Endodermal cell (in vitro differentiated cells): ENCODE results near the gene SLC4A4. TPM values are rescaled to one million over a fixed set of nuclear protein-coding genes. Genes with fewer than 3 reads are reported as not detected.

Experiments
- DNase-seq: peaks from one replicate; pipeline ENCODE4 v3.0.0-alpha.2; 2017
- H3K27ac ChIP-seq: 2 replicates; pipeline ENCODE4 v1.5.1; 2013; ENCODE audit warnings: mild to moderate bottlenecking, low read depth, low read length, moderate library complexity
- H3K27me3 ChIP-seq: 2 replicates; pipeline ENCODE4 v1.6.1; 2013; ENCODE audit warnings: mild to moderate bottlenecking, low read length, moderate library complexity; ENCODE audit not compliant: insufficient read depth, control insufficient read depth, poor library complexity, severe bottlenecking
- H3K36me3 ChIP-seq: 2 replicates; pipeline ENCODE4 v1.7.0; 2013; ENCODE audit warnings: mild to moderate bottlenecking, low read length, moderate library complexity; ENCODE audit not compliant: control insufficient read depth, insufficient read depth
- H3K4me1 ChIP-seq: one replicate; pipeline ENCODE4 v1.7.0; 2013; ENCODE audit warnings: low read length; ENCODE audit not compliant: control insufficient read depth, insufficient read depth
- H3K4me3 ChIP-seq: 2 replicates; pipeline ENCODE4 v1.5.1; 2013; ENCODE audit warnings: mild to moderate bottlenecking, low read length, moderate library complexity
- H3K9ac ChIP-seq: 2 replicates; pipeline ENCODE4 v1.6.1; 2013; ENCODE audit warnings: mild to moderate bottlenecking, low read length, moderate library complexity; ENCODE audit not compliant: poor library complexity, severe bottlenecking; ENCODE audit errors: extremely low read depth
- H3K9me3 ChIP-seq: 2 replicates; pipeline ENCODE4 v1.6.1; 2013; ENCODE audit warnings: mild to moderate bottlenecking, low read length, moderate library complexity; ENCODE audit not compliant: control insufficient read depth
- H3K27ac Mint-ChIP-seq: 2 replicates; pipeline ENCODE4 v1.8.0; 2020; ENCODE audit warnings: mixed read lengths
- H3K27me3 Mint-ChIP-seq: 2 replicates; pipeline ENCODE4 v1.8.0; 2021; ENCODE audit warnings: mild to moderate bottlenecking, mixed read lengths; ENCODE audit not compliant: insufficient read depth
- H3K36me3 Mint-ChIP-seq: 2 replicates; pipeline ENCODE4 v1.8.0; 2020; ENCODE audit warnings: low read depth, mixed read lengths
- H3K4me1 Mint-ChIP-seq: 2 replicates; pipeline ENCODE4 v1.8.0; 2020; ENCODE audit warnings: mixed read lengths
- H3K4me3 Mint-ChIP-seq: 2 replicates; pipeline ENCODE4 v1.8.0; 2020; ENCODE audit warnings: mild to moderate bottlenecking, moderate library complexity, mixed read lengths
- H3K9me3 Mint-ChIP-seq: 2 replicates; pipeline ENCODE4 v1.8.0; 2020; ENCODE audit warnings: mild to moderate bottlenecking, mixed read lengths
- WGBS, 2 experiments: methylation state at CpG; one replicate each; pipeline versions ENCODE4 v1.1.5 to v1.1.7; 2013; ENCODE audit warnings: missing lambda C conversion rate in 2 of 2, mixed read lengths in 1 of 2; ENCODE audit not compliant: insufficient coverage in 1 of 2, insufficient read length in 1 of 2; 5-methylcytosine and 5-hydroxymethylcytosine counted together
- total RNA-seq, 2 donors: library from RNA; stranded (reverse); fragmentation: NEBNext Ultra II Directional in 1 of 2; extraction: Animal tissue kit (Norgen Biotek cat#: 25700) in 1 of 2; gene quantifications; 2 replicates in 1 of 2; 3 replicates in 1 of 2; pipeline ENCODE4 v1.2.1, GENCODE V29; 2021
- TF ChIP-seq, protein P1 (sequence below): fragments of 200-600 bp; sonication (generic); conservative IDR thresholded peaks from 2 replicates; pipeline ENCODE4 v1.5.0; 2021; ENCODE audit warnings: antibody characterized with exemption, mild to moderate bottlenecking

The SLC4A4 gene
- total RNA-seq, 2 donors from 2014 or later = 3.3 to 3.8 TPM

DNA sequence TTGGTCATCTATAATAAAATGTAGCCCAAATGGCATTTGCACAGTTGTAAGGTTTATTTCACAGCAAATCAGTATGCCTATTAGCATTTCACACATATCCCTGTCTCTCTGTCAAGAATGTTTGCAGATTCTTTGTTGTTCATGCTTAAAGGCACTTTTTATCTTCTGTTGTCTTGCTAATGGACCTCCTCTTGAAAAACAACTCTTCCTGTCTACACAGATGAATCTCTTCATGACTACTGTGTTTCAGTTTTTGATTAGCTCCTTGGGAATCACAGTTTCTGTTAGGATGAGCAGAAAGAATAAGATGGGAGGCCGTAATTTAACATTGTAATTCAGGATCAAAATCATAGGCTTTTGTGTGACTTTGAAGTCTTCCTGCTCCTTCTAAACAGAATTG lies 35.5 kb upstream of the SLC4A4 start:
- 72% methylated on average over 1 of the region's 1 CpG; no CpG with 5 or more reads in 1 of the 2 experiments for WGBS, 2 experiments
- Mint-ChIP-seq H3K4me3 (no peak overlapping the region), H3K36me3 (no peaks in the 10 kb centered on the region), H3K27ac (no peak overlapping the region), H3K4me1 (peaks cover 13% of the 10 kb centered on the region), H3K9me3 (no peaks in the 10 kb centered on the region), H3K27me3 (no peaks in the 10 kb centered on the region)
- Histone ChIP-seq H3K4me3 (no peak overlapping the region), H3K36me3 (no peaks in the 10 kb centered on the region), H3K4me1 (no peaks in the 10 kb centered on the region), H3K27ac (no peak overlapping the region), H3K9me3 (no peaks in the 10 kb centered on the region), H3K27me3 (no peaks in the 10 kb centered on the region), H3K9ac (no peak overlapping the region)
- TF ChIP-seq, protein P1, sequence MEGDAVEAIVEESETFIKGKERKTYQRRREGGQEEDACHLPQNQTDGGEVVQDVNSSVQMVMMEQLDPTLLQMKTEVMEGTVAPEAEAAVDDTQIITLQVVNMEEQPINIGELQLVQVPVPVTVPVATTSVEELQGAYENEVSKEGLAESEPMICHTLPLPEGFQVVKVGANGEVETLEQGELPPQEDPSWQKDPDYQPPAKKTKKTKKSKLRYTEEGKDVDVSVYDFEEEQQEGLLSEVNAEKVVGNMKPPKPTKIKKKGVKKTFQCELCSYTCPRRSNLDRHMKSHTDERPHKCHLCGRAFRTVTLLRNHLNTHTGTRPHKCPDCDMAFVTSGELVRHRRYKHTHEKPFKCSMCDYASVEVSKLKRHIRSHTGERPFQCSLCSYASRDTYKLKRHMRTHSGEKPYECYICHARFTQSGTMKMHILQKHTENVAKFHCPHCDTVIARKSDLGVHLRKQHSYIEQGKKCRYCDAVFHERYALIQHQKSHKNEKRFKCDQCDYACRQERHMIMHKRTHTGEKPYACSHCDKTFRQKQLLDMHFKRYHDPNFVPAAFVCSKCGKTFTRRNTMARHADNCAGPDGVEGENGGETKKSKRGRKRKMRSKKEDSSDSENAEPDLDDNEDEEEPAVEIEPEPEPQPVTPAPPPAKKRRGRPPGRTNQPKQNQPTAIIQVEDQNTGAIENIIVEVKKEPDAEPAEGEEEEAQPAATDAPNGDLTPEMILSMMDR = no peak
- no peak for DNase-seq

DNA sequence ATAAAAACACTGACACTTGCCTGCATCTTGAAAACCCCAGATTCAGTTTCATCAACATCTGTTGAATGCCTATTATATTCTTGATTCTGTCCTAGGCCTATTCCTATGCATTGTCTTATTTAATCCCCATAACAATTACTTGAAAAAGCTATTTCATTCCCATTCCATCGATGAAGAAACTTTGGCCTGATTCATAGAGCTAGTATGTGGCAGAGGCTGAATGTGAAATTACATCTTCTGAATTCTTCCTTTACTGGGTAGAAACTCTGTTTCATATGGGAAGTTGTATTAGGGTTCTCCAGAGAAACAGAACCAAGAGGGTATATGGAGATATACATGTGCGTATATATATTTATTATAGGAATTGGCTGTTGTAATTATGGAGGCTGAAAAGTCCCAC lies 35.0 kb upstream of the SLC4A4 start:
- WGBS, 2 experiments = 66 to 95% methylated on average over 2 of the region's 2 CpGs
- Mint-ChIP-seq H3K9me3 (no peaks in the 10 kb centered on the region), H3K36me3 (no peaks in the 10 kb centered on the region), H3K27me3 (no peaks in the 10 kb centered on the region), H3K4me1 (peaks cover 13% of the 10 kb centered on the region), H3K27ac (no peak overlapping the region), H3K4me3 (no peak overlapping the region)
- Histone ChIP-seq H3K4me1 (no peaks in the 10 kb centered on the region), H3K36me3 (no peaks in the 10 kb centered on the region), H3K4me3 (no peak overlapping the region), H3K9ac (no peak overlapping the region), H3K9me3 (no peaks in the 10 kb centered on the region), H3K27ac (no peak overlapping the region), H3K27me3 (no peaks in the 10 kb centered on the region)
- DNase-seq = no peak
- TF ChIP-seq, protein P1 = no peak

DNA sequence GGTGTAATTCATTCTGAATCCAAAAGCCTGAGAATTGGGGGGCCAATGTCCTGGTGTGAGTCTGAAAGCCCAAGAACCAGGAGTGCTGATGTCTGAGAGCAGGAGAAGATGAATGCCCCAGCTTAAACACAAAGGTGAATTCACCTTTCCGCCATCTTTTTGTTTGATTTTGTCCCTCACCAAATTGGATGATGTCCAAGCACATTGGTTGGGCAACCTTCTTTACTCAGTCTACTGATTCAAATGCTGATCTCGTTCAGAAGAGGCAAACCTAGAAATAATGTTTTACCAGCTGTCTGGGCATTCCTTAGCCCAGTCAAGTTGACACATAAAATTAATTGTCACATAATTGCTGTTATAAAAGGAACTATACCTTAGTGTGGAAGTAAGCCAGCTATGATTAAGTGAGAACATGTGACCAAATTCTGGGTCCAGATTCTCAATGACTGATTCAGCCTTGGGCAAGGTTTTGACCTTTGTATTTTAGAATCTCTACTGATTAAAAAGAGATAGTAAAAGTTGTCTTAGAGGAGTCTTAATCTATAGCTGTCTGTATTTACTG lies 34.5 kb upstream of the SLC4A4 start:
- TF ChIP-seq, protein P1 = no peak
- Mint-ChIP-seq H3K4me3 (no peak overlapping the region), H3K27me3 (no peaks in the 10 kb centered on the region), H3K36me3 (no peaks in the 10 kb centered on the region), H3K27ac (no peak overlapping the region), H3K9me3 (no peaks in the 10 kb centered on the region), H3K4me1 (peaks cover 13% of the 10 kb centered on the region)
- H3K4me3 ChIP-seq = no peak overlapping the region
- H3K27me3 ChIP-seq = no peaks in the 10 kb centered on the region
- no peak overlapping the region for H3K9ac ChIP-seq
- no peak overlapping the region for H3K27ac ChIP-seq
- no peaks in the 10 kb centered on the region for H3K4me1 ChIP-seq
- no peaks in the 10 kb centered on the region for H3K36me3 ChIP-seq
- WGBS, 2 experiments = 92 to 94% methylated on average over 2 of the region's 2 CpGs
- H3K9me3 ChIP-seq = no peaks in the 10 kb centered on the region
- no peak for DNase-seq
